ENCODE measurements around the gene THEM4. TPM values are rescaled to one million over a fixed set of nuclear protein-coding genes. Genes with fewer than 3 reads are reported as not detected.
"Not testable (repeated sequence)": the region's sequence is repeated elsewhere in the genome, so short reads cannot be mapped to it uniquely, and the experiment has no call there.

The THEM4 gene
- polyA plus RNA-seq, 3 donors = 16.0 to 50.2 (median 40.5) TPM

GRCh38 chr1:151939141-151939540 is 29.8 kb upstream of the THEM4 start:
- DNase-seq = no peak

- no peak for DNase-seq
Measured at GRCh38 chr1:151936653-151937052, 27.3 kb upstream of the THEM4 start.

GRCh38 chr1:151935894-151936602 is 26.7 kb upstream of the THEM4 start:
- DNase-seq = no peak

GRCh38 chr1:151935154-151935553 is 25.8 kb upstream of the THEM4 start:
- DNase-seq = no peak

GRCh38 chr1:151934048-151934493 is 24.8 kb upstream of the THEM4 start:
- DNase-seq = peak; percentile 63

GRCh38 chr1:151924691-151925587 is 15.6 kb upstream of the THEM4 start:
- DNase-seq = no peak

- DNase-seq = no peak
Measured at GRCh38 chr1:151923422-151923821, 14.1 kb upstream of the THEM4 start.

- no peak for DNase-seq
Measured at GRCh38 chr1:151920149-151920548, 10.8 kb upstream of the THEM4 start.

- DNase-seq = no peak
Measured at GRCh38 chr1:151918819-151919610, 9.7 kb upstream of the THEM4 start.

- DNase-seq = no peak
Measured at GRCh38 chr1:151918156-151918555, 8.8 kb upstream of the THEM4 start.

GRCh38 chr1:151916726-151917370 is 7.5 kb upstream of the THEM4 start:
- DNase-seq = no peak

- DNase-seq = no peak
Measured at GRCh38 chr1:151915061-151915686, 5.9 kb upstream of the THEM4 start.

GRCh38 chr1:151914076-151914475 is 4.8 kb upstream of the THEM4 start:
- no peak for DNase-seq

GRCh38 chr1:151912973-151913372 is 3.7 kb upstream of the THEM4 start:
- DNase-seq = no peak

GRCh38 chr1:151908228-151908691 is 1.1 kb downstream of the THEM4 start:
- DNase-seq = no peak

GRCh38 chr1:151907363-151908139 is 1.8 kb downstream of the THEM4 start:
- no peak for DNase-seq

GRCh38 chr1:151906324-151906645 is 3.0 kb downstream of the THEM4 start:
- DNase-seq = not testable (repeated sequence)

GRCh38 chr1:151905443-151906323 is 3.6 kb downstream of the THEM4 start:
- not testable (repeated sequence) for DNase-seq

GRCh38 chr1:151905070-151905442 is 4.3 kb downstream of the THEM4 start:
- DNase-seq = no peak

All from renal pelvis (tissue), 4 donors.